Right renal pelvis (tissue), 4 donors: ENCODE data around the gene METTL18. TPM values are rescaled to one million over a fixed set of nuclear protein-coding genes. Genes with fewer than 3 reads are reported as not detected.

ENCODE experiments used
- DNase-seq, 4 donors: peaks; one replicate each; pipeline ENCODE4 v3.0.0-alpha.2; 2013; ENCODE audit warnings: low read depth in 4 of 4, low spot score in 3 of 4, missing footprints in 1 of 4
- polyA plus RNA-seq, 4 donors: library from polyadenylated mRNA; unstranded; fragments of 120-200 nt; gene quantifications; one replicate each; pipeline ENCODE4 v1.2.1, GENCODE V29; 2013; ENCODE audit not compliant: insufficient read length in 4 of 4

The METTL18 gene
- polyA plus RNA-seq, 4 donors, result 15.3 to 20.1 (median 18.2) TPM

DNA sequence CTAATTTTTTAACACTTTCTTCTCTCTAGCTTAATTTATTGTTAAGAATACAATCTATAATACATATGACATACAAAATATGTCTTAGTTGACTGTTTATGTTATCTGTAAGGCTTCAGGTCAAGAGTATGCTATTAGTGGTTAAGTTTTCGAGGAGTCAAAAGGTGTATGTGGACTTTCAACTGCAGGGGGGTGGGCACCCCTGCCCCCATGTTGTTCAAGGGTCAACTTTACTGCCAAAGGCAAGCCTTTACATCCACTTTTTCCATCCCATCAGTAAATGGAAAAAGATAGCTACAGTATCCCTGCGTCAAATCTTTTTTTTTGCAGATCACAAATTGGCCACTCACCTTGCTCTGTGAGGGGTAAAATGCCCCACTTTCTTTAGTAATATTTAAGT, 6.3 kb downstream of the METTL18 start:
- DNase-seq, result no peak

DNA sequence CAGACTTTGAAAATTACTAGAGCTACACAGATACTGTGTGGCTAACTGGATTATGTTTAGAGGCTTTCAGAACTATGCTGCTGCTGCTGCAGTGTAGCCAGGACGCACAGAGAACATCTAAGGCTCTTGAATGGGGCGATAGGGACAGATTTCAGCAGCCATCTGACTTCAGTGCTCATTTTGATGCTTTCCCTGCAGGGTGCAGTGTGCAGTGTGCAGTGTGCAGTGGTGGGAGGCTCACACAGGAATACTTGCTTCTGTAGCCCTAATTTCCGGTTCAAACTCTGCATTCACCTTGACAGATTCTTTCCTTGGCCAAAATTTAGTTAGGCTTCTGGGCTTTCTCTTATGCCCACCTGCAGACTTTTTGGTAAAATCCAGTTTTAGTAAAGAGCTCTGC, 7.7 kb downstream of the METTL18 start:
- DNase-seq, result no peak

- DNase-seq, result no peak
Observed at GRCh38 chr1:169785267-169785666, 9.4 kb downstream of the METTL18 start.

DNA sequence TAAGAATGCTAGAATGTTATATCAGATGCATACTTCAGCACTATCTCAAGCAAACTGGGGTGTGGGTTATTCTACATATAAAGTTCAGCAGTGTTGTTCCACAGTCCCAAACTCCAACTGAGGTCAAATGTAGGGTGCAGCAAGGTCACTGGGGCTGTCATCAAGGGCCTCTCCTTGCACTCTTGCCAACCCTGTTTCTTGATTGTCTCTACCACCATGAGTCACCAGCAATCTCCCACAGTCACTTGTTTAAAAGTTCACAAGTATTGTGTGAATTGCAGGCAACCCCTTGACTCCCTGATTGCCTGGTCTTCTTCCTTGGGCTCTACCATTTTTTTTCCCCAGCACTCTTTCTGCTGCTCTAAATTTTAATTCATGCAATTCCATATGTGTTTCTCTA, 10.6 kb downstream of the METTL18 start:
- no peak for DNase-seq

- no peak for DNase-seq
Observed at GRCh38 chr1:169782596-169782995, 12.1 kb downstream of the METTL18 start.

GRCh38 chr1:169779970-169780369, 14.7 kb downstream of the METTL18 start:
- no peak for DNase-seq

DNA sequence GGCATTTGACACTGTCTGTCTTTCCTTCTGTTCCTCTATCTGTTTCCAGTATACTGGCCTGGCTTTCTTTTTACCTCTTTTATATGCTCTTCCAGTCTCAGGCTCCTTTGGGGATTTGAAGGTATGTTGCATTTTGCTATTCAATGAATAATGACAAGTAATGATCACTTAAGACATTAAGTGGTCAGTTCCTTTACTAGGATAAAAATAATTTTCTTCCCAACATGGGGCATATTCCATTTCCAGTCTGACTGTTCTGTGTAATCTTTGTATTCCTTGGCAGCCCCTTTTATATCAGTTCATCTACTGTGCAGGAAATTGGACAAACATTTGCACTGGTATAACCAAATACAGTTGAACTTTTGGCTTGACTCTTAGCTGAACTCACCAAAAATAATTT, 15.6 kb downstream of the METTL18 start:
- DNase-seq, result no peak

GRCh38 chr1:169776440-169776839, 18.3 kb downstream of the METTL18 start:
- no peak for DNase-seq

DNA sequence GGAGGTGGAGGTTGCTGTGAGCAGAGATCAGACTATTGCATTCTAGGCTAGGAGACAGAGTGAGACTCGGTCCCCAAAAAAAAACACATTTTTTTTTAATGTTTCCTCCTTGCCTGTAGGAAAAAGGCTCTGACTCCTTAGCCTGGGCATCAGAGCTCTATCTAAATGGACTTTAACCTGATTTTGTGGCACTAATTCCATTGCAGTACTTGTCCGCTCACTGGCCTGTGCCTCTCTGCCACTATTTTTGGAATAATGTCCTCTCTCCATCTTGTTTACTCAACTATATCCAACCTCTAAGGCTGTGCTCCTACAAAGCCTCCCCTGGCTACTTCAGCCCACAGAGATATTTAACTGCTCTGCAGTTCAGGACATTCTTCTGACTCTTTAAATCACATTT, 26.5 kb downstream of the METTL18 start:
- DNase-seq, result no peak

- DNase-seq, result no peak
Observed at GRCh38 chr1:169765580-169766331, 29.0 kb downstream of the METTL18 start.

DNA sequence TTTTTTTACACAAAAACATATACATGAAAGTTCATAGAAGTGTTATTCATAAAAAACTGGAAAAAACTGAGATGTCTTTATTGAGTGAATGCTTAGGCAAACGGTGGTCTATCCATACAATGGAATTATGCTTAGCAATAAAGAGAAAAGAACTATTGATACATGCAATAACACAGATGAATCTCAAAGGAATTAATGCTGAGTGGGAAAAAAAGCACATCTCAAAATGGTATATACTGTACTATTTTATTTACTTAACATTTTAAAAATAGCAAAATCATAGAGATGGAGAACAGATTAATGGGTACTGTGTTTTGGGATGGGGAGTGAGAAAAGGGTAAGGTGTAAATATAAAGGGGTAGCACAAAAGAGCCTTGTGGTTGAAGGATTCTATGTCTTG, 29.8 kb downstream of the METTL18 start:
- no peak for DNase-seq

DNA sequence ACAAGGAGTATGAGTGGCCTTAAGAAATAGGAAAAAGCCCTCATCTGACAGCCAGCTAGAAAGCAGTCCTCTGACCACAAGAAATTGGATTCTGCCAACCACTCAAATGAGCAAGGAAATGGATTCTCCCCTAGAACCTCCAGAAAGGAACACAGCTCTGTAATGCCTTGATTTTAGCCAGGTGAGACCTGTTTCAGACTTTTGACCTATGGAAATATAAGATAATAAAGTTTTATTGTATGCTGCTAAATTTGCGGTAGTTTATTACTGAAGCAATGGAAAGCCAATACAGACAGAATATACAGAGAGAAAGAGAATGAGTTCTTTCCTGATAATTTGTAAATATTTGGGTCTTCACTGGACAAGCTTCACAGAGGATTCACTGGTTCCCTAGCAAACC, 32.0 kb downstream of the METTL18 start:
- no peak for DNase-seq

DNA sequence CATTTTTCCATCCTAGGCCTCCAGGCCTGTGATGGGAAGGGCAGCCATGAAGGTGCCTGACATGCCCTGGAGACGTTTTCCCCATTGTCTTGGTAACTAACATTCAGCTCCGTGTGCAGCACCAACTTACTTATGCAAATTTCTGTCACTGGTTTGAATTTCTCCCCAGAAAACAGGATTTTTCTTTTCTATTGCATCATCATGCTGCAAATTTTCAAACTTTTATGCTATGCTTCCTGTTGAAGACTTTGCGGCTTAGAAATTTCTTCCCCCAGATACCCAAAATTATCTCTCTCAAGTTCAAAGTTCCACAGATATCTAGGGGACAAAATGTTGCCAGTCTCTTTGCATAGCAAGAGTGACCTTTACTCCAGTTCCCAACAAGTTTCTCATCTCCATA, 35.7 kb downstream of the METTL18 start:
- DNase-seq, result no peak

DNA sequence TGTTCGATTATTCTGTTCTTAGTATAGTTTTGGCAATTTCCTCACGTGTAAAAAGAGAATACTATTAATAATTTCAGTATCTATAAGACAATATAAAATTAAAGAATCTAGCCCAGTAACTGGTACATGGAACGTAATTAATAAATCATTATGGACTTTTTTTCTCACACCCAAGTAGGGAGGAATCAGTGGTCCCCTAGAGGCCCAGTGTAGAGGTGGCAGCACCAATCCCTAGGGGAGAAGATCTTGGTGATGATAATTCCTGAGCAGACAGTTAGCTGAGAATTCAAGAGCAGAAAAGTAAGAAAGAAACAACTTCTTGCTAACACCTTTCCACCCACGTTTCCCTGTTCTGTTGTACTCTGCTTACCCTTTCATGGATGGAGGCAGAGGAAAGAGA, 41.2 kb downstream of the METTL18 start:
- no peak for DNase-seq

- no peak for DNase-seq
Observed at GRCh38 chr1:169750041-169750440, 44.7 kb downstream of the METTL18 start.

DNA sequence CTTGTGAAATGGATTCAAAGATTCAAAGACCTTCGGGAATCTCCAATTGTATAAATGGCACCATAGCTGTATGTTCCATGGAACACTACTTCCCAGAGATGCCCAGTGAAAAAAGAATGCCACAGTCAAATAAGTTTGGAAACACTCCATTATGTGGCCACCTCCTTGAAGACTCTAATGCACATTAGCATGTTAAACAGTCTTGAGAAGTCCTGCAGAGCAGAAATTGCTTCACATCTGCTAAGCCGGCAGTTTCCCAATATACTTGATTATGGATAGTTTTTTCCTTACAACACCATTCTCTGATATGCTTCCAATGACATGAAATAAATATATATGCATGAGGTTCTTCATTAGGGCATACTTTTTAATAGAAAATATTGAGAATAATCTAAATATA, 48.2 kb downstream of the METTL18 start:
- DNase-seq, result no peak

- no peak for DNase-seq
Observed at GRCh38 chr1:169745015-169745861, 49.5 kb downstream of the METTL18 start.

Other genes with a start within 250 kb of the METTL18 start
- gene F5, start 208.4 kb downstream of the METTL18 start, polyA plus RNA-seq, result 1 to 10 TPM; 2.0 to 3.0 (median 2.7) TPM
- gene SELP, start 164.8 kb downstream of the METTL18 start, polyA plus RNA-seq, result 10 to 100 TPM in 1 of 4 donors, 1 to 10 TPM in 3; 3.7 to 13.0 (median 6.8) TPM
- gene SELL, start 83.3 kb downstream of the METTL18 start, polyA plus RNA-seq, result 1 to 10 TPM; 1.9 to 4.0 (median 2.7) TPM
- gene SELE, start 60.8 kb downstream of the METTL18 start, polyA plus RNA-seq, result under 1 TPM; 0.42 to 0.81 (median 0.54) TPM
- gene SCYL3, start 99.0 kb upstream of the METTL18 start, polyA plus RNA-seq, result 10 to 100 TPM; 17.7 to 21.9 (median 19.8) TPM